T-helper 2 cell (primary cell): ENCODE measurements around the gene PDCD10.
A peak's percentile ranks its signal among the peaks of the same experiment; 100 is the strongest.

Experiments used
- DNase-seq, 5 experiments: peaks; one replicate each; pipeline versions ENCODE4 v3.0.0 to v3.0.0-alpha.2; 2012 to 2022

PDCD10 gene

DNA sequence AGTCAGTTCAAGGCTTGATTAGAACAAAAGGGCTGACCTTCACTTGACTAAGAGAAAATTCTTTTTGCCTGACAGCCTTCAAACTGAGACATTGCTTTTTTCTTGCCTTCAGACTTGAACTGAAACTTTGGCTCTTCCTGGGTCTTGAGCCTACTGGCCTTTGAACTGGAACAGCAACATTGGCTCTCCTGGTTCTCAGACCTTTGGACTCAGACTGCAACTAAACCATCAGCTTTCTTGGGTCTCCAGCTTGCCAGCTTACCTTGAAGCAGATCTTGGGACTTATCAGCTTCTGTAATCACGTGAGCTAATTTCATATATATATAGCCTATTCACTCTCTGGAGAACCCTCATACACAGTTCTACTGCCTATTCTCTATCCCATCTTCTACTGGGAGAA lies 61.5 kb downstream of the PDCD10 start:
- DNase-seq: no peak

DNA sequence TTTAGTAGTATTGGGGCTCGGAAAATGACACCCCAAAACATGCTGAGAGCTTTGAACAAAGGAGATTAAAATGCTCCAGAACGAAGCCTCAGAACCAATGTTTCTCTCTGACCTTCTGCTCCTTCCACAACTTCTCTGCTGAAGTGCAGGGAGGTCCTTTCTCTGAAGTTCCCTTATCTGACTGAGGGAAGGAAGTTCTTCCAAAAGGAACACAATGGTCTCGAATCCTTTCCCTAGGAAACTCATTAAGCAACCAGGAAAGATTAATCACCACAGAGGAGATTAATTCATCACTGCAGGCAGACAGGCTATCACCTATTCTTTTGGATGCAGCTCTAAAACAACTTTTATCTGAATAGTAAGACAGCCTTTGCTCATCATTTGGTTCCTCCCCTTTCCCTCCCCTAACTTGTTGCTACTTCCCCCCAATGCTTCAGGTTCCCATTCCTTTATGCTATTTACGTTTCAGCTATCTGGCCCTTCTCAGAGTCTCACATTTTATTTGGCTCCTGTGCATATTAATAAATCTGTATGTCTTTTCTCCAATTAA lies 62.7 kb downstream of the PDCD10 start:
- DNase-seq: no peak

DNA sequence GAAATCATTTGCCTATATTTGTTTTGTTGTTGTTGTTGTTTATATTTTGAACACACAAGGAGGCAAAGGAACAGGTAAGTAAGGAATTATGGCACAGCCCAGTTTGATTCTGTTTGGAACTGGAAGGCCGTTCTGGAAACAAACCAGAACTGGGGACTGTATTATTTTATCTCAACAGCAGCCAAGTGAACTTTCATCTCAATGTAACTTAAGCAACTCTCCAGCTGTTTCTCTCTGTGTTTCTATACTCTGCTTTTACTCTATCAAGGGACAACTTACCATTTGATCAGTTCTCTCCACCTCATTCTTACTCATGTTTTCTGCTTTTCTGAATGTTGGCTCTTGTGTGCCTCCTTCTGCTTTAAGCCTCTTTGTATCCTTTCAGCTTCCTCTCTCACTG lies 65.0 kb downstream of the PDCD10 start:
- no peak for DNase-seq

DNA sequence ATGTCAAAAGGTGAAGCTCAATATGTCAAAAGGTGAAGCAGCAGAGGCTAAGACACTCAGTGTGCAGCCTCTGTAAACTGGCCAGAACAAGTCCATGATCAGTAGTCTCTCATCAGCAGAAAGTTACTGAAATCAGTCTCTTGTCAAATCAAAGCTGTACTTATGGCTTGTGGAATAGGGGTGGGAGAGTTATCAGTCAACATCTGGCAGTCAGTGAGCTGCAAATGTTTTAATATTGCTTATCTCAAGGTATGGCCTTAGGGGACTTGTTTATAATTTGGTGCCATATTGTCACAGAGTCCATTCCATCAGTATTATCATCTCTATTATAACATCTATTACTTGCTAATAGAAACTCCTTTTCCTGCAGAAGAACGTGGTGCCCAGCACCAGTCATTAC lies 66.0 kb downstream of the PDCD10 start:
- DNase-seq: no peak

DNA sequence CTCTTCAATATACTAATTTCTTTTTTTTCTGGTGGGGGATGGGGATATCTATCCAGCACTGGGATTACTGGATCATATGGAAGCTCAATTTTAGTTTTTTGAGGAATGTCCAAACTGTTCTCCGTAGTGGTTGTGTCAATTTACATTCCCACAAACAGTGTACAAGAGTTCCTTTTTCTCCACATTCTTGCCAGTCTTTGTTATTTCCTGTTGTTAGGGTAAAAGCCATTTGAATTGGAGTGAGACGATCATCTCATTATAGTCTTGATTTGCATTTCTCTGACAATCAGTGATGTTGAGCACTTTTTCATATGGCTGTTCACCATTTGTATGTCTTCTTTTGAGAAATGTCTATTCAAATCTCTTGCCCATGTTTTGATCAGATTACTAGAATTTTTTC lies 68.1 kb downstream of the PDCD10 start:
- no peak for DNase-seq

DNA sequence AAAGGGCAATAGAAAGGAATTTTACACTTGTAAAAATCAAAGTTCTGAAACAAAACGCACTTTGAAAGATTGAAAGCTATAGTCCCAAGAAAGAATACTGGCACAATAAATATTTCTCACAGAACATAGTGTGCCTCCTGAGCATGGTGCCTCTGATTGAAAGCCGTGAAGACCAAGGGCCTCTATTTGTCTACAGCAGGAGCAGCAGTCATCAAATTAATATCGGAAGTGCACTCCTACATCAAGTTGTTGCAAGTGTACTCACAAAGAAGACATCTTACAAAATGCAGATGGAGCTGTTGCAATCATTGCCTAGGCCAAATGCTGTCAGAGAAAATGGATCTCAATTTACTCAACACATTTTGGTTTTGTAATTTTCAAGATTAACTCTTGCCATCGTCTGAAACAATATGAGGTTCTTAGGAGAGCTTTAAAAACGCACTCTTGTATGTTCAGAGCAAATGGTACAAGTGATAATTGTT lies 71.7 kb downstream of the PDCD10 start:
- no peak for DNase-seq

DNA sequence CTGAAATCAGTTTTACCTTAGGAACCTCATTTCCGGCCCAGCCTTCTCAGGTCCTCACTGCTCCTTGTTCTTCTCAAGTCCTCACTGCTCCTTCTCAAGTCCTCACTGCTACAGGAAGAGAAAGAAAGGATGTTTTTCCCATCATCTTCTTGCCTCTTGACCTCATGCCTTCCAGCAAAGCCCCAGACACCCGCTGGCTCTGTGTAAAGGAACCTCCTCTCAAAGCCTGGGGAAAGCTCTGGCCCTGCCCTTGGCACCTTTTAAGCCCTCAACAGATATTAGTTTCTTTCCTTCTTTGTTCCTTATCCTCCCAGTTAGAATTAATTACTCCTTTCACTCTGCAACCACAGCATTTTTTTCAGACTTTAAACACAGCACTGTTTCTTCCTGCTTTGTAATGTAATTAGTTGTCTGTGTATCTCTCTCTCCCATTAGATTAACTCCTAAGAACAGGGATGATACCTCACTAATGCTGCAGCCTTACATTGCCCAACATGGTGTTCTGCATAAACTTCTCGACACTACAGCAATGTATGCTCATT lies 76.9 kb downstream of the PDCD10 start:
- no peak for DNase-seq

DNA sequence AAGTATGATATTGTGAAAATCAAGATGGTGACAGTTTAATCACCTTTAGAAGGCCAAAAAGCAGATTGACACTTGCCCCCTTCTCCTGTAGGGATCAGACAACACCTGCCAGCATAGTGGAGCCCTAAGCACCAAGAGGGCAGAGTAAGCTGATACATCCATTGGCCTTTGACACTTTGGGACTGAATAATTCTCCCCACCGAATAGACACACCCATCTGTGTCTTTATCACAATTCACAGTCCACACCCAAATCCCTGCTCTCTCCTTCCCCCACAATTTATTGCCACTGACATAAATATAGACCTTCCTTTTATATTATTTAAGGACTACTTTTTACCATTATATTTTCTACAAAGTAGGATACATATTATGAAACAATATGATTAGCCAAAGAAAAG lies 77.9 kb downstream of the PDCD10 start:
- no peak for DNase-seq

DNA sequence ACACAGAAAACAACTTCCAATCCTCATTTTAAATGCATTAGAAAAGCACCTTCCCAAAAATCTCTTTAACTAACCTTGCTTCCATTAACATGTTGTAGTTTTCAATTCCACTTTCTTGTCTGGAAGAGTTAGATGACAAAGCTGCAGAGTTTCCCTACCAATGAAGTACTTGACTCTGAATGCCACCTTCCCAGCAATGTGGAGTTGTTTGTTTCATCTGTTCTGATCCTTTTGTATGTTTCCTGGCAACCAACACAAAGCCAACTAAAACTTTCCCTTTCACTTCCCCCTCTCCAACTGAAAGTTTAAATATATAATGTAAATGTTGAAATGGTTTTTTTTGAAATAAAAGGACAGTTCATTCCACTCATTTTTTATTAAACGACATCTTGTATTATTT lies 80.9 kb downstream of the PDCD10 start, which contains the start of gene WDR49:
TSS of gene WDR49 (minus strand) at position 183 of the 400 bp plus-strand sequence. CDS start 517 bp downstream, outside the sequence.
- no peak for DNase-seq

DNA sequence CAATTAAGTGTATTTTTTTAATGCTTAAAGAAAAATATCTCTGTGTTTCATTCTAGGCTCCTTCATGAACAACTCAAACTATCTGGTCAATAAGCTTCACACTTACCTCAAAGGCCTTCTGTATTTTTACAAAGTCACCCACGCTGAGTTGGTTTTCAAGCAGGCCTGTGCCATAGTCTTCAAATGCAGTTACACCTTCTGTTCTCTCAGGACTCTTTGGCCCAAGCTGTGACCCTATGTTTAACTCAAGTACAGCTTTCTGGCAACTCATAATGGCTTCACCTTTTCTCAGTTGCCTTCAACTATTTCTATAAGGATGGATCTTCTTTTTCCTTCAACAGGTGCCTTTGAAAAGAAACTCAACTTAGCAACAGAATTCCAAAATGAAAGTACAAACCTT lies 81.5 kb downstream of the PDCD10 start:
- no peak for DNase-seq

DNA sequence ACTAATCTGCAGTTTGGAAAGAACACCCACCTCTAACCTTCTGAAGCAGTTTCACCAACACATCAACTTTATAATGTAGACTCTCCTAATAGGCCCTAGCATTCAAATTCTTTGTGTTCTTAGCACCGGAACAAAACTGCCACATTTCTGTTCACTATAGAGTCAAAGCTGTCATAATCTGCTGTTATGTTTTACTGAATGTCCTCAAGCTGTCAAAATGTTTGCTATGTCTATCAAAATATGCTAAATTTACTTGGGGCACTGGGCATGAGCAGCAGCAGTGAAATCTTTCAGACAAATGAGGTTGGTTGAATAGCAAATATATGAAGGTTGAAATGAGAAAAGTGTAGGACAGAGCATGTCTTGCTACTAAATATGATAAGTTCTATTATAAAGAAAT lies 82.9 kb downstream of the PDCD10 start:
- no peak for DNase-seq

DNA sequence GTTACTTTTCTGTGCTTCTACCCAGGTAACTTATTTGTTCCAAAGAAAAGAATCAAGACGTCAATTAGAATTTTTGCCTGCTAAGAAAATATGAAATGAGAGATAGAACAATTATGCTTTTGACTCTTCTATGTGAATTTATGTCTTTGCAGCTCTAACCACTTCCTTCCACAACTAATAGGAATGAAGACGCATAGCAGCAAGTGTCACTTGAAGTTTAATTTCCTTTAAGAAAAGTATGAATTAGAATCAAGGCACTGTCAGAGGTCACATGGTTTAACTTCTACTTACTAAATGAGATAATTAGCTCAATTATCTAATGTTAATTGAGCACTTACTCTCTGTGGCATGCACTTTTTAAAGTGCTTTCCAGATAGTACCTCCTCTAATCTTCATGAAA lies 84.2 kb downstream of the PDCD10 start:
- peak in 1 of 5 experiments; percentile 29 for DNase-seq

DNA sequence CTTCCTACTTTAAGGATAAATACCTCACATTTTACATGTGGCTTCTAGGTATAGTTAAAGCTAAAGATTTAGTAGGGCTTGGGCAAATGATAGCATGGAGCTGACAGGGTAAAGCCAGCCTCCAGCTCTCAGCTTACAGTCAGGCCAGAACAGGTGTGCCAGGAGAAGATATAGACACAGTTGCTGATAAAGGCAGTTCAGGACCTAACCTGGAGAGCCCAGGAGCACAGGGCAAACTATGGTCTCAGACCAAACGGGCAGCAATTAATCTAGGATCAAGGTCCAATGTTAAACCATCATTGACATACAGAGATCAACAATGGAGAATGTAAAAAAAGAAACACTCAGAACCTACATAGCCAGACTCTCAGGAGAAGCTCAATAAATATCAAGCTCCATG lies 84.9 kb downstream of the PDCD10 start:
- DNase-seq: no peak

DNA sequence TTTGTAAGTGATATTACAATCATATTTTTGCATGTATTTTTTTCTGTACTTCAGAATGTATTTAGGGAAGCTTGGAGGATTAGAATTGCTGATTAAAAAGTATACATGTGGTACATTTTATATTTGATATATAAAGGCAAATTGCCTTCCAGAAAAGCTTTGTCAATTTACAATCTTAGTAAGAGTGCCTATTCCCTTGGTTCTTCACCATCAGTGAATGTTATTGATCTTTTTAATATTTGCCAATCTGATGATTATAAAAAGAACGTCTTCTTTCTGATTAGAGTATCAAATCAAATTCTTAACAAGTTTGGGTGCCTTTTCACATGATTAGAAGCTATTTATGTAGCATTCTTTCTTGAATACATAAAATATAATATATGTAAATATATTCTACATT lies 90.1 kb downstream of the PDCD10 start:
- no peak for DNase-seq
